AML-193 (cell line): Measurements from ENCODE around the gene PTPRE.
A peak's percentile ranks its signal among the peaks of the same experiment; 100 is the strongest.

Experiments used
- DNase-seq, 2 experiments: peaks; one replicate each; lab custom pipeline; 2025; lab: John Stamatoyannopoulos, UW

The PTPRE gene

GRCh38 chr10:127908106-127908958 is 1.4 kb downstream of the PTPRE start:
- DNase-seq = no peak

GRCh38 chr10:127908959-127909267 is 2.0 kb downstream of the PTPRE start:
- no peak for DNase-seq

GRCh38 chr10:127909716-127910463 is 3.0 kb downstream of the PTPRE start:
- DNase-seq = no peak

GRCh38 chr10:127910464-127910770 is 3.5 kb downstream of the PTPRE start:
- no peak for DNase-seq

GRCh38 chr10:127911218-127911866 is 4.4 kb downstream of the PTPRE start:
- no peak for DNase-seq

GRCh38 chr10:127911867-127912257 is 5.0 kb downstream of the PTPRE start:
- DNase-seq = no peak

- no peak for DNase-seq
These were observed 5.9 kb downstream of the PTPRE start for GRCh38 chr10:127912607-127913367.

- no peak for DNase-seq
These were observed 6.5 kb downstream of the PTPRE start for GRCh38 chr10:127913368-127913759.

GRCh38 chr10:127915324-127915723 is 8.4 kb downstream of the PTPRE start:
- no peak for DNase-seq

- no peak for DNase-seq
These were observed 9.9 kb downstream of the PTPRE start for GRCh38 chr10:127916826-127917225.

- DNase-seq = peak; percentile 38 to 43
These were observed 11.7 kb downstream of the PTPRE start for GRCh38 chr10:127918572-127918971.

GRCh38 chr10:127919418-127920271 is 12.7 kb downstream of the PTPRE start:
- peak; percentile 33 to 76 for DNase-seq

GRCh38 chr10:127920306-127921074 is 13.6 kb downstream of the PTPRE start:
- DNase-seq = no peak

- DNase-seq = no peak
These were observed 14.3 kb downstream of the PTPRE start for GRCh38 chr10:127921075-127921752.

GRCh38 chr10:127921753-127922145 is 14.8 kb downstream of the PTPRE start:
- DNase-seq = peak in 1 of 2 experiments; percentile 16

- no peak for DNase-seq
These were observed 15.3 kb downstream of the PTPRE start for GRCh38 chr10:127922206-127922605.

GRCh38 chr10:127922675-127923366 is 15.9 kb downstream of the PTPRE start:
- DNase-seq = no peak

- DNase-seq = no peak
These were observed 16.7 kb downstream of the PTPRE start for GRCh38 chr10:127923646-127924045.

GRCh38 chr10:127925471-127926207 is 18.7 kb downstream of the PTPRE start:
- DNase-seq = no peak
